NB4 (cell line): Measurements from ENCODE around the gene ARHGAP28.

Experiments used
- CTCF ChIP-seq: IDR thresholded peaks from one replicate; pipeline ENCODE4 v1.5.1; 2012; ENCODE audit warnings: low read depth, low read length
- MAX ChIP-seq: IDR thresholded peaks from 2 replicates; pipeline ENCODE4 v1.6.1; 2011; ENCODE audit warnings: low read depth, low read length
- MYC ChIP-seq: IDR thresholded peaks from 2 replicates; pipeline ENCODE4 v1.6.1; 2011; ENCODE audit warnings: low read depth, low read length
- POLR2A ChIP-seq: IDR thresholded peaks from 2 replicates; pipeline ENCODE4 v1.6.1; 2011; ENCODE audit warnings: mild to moderate bottlenecking; ENCODE audit not compliant: insufficient read length; ENCODE audit errors: extremely low read depth

GRCh38 chr18:6724331-6724730, 5.2 kb upstream of the ARHGAP28 start:
- TF ChIP-seq CTCF (no peak), POLR2A (no peak), MAX (no peak), MYC (no peak)
